Activated T-cell treated with anti-CD3 and anti-CD28 coated beads for 48 hours (primary cell): ENCODE results near the gene PCBP3.

Experiments used
- DNase-seq: peaks from one replicate; pipeline ENCODE4 v3.0.0-alpha.2; 2020; ENCODE audit warnings: low read depth

The PCBP3 gene

GRCh38 chr21:45910548-45911221 is 267.2 kb downstream of the PCBP3 start:
- DNase-seq = no peak

DNA sequence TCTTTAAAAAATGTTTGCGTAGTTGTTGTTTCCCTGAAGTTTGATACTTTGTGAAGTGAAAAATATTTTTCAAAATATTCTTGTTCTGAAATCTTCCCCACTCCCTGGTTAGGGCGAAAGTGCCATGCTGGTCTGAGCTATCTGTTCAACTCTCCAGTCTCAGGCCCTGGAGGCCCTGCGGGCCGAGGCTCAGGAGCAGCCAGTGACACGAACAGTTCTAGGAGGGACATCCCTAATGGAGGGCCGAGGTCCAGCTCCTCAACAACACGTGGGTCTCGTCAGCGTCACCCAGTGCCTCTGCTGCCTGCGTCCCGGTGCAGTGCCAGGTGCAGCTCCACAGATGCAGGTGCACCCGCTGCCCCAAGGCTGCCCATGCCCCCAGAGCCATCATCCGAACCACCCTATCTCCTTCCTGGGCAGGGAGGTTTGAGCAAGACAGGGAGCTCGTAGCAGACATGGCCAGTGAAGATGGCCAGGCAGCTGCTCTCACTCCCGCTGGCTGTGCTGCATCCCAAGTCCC is 268.3 kb downstream of the PCBP3 start:
- no peak for DNase-seq

DNA sequence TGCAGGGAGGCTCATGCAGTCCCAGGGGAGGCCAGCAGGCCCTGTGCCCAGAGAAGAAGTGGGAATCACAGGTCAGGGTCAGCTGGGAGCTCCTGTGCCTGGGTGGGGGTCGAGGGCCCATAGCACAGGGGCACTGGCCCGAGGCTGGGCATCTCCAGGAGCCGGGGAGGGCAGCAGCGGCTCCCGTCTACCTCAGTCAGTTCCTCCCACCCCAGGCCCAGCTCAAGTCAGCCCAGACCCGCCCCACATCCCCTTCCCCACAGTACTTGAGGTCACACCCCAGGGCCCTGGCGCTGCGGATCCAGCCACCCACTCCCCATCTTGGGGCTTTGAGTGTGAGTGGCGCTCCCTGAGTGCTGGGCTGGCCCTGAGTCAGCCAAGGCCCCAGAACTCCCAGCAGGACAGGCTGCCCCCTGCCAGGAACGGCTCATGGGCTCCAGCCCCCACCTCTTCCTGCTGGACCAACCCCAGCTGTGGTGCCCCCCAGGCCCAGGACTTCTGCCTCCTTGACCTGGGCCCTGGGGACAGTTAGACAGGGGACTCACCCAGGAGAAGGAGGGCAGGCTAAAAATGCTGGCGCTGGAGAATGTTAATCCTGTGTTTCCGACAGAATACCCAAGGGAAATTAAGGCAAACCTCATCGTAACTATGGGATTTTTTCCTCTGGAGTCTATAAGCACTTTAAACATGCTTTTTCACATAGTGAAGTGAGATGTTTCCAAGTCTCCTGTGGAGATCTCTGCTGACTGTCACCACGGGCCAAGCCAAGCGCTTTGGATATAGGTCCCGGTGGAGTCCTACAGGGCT is 269.3 kb downstream of the PCBP3 start:
- DNase-seq = no peak

GRCh38 chr21:45913418-45913765 is 269.9 kb downstream of the PCBP3 start:
- no peak for DNase-seq

GRCh38 chr21:45913886-45914285 is 270.4 kb downstream of the PCBP3 start:
- DNase-seq = no peak

DNA sequence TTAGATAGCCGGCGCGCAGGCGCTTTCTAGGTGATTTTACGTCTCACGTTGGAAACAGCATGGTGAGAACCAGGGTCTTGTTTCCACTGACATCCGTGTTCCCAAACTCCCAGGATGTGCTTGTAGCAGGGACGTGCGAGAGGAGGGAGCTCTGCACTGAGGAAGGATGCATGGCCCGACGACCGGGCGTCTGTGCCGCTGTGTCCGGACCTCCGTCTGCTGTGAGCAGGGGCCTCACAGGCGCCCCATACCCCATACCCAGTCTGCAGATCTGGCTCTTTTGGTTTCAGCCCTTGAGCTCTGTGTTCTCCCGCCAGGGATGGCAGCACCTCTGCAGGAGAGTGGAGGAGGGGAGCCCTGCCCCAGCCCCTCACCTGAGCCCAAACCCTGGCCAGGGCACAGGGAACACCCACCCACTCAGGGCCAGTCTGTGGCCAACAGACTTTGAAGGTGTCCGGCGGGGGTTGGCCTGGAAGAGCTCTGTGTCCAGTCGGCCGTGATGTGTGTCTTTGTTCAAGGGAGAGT is 270.9 kb downstream of the PCBP3 start:
- no peak for DNase-seq

DNA sequence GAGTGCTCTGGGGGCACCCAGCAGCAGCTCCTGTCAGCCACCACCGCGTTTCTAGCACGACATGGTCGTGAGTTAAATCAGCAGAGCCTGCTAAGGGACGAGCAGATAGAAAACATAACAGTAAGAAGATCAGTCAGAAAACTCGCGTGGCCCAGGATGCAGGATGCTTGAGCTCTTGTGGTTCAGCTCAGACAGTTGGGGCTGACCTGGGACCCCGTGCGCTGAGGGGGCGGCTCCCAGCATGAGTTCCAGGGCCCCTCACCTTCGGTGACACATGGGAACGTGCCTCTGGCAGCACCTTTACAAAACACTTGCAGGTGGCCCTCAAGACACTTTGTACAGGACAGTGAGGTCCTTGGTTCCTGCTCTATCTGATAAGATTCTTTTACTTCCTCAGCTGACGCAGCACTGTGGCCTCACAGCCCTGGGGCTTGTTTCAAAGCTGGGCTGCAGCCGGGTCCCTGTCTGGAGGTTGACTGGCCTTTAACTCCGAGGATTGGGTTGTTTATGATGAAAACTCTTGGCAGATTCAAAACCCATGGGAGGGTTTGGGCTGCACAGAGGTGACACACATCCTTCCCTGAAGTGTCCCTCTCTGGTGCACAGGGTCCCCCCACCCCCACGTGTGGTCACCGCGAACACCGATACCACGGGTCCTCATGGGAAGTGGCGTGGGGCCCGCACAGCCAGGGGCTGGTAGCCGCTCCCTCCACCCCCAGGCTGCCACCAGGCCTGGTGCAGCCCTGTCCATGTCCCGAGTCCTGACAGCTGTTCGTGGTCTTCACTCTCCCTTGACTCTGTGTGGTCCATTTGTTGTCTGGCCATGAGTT is 272.7 kb downstream of the PCBP3 start:
- DNase-seq = no peak

DNA sequence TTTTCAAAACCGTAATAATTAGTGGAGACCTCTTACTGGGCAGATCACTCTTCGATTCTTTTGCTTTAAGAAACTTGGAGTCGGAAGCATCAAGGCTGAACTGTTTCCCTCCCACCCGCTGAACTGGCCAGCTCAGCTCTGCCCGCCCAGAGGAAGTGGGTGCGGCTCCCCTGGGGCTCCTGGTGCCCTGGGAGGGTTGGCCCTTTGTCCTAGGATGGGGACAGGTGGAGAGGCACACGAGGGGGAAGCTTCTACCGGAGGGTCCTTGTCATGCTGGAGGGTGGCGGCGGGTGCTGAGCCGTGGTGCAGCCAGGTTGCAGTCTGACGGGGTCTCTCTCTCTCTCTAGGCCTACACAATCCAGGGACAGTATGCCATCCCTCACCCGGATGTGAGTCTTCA is 273.7 kb downstream of the PCBP3 start:
- DNase-seq = no peak

- no peak for DNase-seq
These were observed 274.5 kb downstream of the PCBP3 start for GRCh38 chr21:45918011-45918410.

GRCh38 chr21:45918835-45919447 is 275.4 kb downstream of the PCBP3 start:
- DNase-seq = no peak

DNA sequence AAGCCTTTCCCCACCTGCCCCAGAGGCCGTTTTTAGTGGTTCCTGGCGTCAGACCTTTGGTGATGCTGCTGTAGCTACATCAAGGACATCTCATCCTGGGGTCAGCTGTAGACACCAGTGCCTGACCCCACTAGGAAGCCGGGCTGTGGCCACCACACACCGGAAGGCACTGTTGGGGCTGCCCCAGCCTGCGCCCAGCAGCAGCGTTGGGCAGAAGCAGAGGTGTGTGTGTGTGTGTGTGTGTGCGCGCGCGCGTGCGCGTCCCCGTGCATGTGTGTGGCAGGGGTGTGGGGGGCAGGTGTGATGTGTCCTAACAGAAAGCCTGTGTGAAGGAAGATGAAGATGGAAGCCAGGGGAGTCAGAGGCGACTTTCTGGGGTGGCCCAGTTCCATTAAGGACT is 276.1 kb downstream of the PCBP3 start:
- no peak for DNase-seq

DNA sequence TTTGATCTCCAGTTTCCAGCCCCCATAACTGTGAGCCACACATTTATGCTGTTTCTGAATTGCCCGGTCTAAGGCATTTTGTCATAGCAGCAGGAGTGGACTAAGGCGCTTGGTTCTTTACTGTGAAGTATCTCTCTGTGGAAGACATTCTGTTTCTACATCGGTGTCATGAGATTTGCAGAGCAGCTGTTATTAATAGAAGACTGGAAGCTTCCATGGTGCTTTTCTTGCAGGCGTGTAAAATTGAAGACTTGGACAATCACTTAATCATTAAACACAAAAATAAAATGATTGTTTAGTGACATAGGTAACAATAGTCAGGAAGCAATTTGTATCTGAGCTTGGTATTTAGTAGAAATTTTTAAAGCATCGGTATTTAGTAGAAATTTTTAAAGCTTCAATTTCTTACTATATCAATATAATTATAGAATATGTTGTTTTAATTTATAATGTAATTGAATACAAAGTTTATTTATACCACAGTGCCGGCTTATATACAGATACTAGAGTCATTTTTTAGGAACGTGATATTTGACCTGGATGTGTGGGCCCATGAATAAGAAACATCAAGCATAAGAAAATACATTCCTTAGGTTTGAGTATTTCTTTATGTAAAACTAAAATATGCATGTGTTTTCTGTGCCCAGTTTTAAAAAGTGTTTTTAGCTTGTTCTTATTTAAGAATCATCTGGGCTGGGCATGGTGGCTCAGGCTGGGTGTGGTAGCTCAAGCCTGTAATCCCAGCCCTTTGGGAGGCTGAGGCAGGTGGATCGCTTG is 277.5 kb downstream of the PCBP3 start:
- DNase-seq = no peak

DNA sequence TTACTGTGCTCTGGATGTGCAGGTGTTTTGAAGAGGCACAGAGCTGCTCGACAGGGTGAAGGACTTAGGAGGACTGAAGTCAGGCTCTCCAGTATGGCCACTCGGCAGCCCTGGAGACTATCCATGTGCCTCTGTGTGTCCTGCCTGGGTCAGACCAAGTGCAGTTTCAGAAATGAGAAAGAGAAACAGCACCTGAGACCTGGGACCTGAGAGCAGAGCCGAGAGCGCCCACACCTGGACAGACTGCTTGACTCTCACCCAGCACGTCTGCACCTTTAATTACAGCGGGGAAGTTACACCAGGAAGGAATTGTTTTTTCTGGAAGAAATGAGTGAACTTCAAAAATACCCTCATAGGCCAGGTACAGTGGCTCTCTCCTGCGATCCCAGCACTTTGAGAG is 278.4 kb downstream of the PCBP3 start:
- DNase-seq = no peak

GRCh38 chr21:45922648-45923047 is 279.1 kb downstream of the PCBP3 start:
- DNase-seq = no peak

DNA sequence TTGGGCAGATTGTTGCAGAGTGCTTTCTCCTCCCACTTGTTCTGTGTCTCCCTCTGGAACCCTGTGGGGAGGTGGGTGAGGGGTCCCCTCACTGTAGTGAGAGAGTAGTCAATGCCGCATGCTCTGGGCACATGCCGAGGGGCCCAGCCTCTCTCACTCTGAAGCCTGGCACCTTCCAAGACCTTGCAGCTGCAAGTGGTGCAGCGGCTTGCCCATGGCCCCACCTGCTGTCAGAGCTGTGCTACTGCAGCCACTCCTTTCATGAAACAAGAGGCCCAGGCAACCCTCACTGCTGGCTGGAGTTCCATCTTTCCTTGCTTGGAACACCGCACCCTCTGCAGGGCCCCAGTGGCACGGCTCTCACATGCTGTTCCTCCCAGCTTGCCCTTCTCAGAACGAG is 279.6 kb downstream of the PCBP3 start:
- DNase-seq = peak; percentile 51

GRCh38 chr21:45926281-45926680 is 282.8 kb downstream of the PCBP3 start:
- no peak for DNase-seq

DNA sequence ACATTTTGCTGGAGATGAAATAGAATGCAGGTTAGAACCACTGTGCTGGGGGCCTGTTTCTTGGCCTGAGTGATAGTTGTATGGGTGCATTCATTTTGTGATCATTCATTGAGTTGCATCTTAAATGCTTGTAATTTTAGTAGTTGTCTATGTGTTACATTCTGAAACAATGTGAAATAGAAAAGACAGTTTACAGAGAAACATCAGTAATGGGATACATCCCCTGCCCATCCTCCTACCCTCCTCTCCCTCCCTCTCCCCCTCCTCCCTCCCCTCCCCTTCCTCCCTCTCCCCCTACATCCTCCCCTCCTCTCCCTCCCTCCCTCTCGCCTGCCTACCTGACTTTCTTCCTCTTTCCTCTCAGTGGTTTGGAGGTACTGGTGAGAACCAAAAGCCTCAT is 283.5 kb downstream of the PCBP3 start:
- DNase-seq = no peak

DNA sequence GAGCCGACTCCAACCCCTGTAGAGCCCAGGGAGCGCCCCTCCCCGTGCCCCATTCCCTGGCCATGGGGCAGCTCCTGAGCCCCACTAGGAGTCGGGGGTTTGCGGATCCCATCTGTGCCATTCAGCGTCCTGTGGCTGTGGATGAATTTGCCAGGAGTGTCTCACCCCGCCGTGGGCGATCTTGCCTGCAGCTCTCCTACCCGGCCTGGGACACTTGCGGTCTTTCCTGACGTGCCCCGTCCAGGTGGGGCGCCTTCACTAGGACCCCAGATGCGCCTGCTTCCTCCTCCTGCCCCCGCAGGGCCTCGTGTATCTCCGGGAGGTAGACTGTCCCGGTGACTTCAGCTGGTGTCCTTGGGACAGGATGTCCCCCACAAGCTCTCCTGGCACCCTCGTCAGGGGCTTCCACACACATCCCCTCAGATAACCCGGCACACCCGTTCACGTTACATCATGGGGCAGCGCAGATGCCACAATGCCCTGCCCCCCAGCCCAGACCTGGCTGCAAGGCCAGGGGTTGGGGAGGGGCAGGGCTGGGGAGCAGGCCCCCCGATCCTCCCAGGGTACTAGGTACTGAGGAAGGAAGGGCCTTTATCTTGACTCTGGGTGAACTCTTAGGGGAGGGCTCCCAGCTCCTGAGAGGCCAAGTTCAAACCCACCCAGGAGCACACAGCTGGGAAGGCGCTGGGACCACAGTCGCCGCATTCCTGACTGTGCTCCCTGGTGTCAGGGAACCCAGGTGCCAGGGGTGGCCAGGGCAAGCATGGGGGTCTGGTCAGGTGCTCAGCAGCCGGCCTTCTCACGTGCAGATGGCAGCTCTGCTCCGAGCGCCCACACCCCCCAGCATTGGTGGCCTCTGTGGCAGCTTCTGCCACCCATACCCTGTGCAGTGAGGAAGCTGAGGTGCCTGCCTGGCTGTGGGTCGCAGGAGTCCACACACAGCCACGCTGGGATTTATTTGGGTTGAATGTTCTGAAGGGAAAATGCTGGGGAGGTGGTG is 284.6 kb downstream of the PCBP3 start:
- DNase-seq = no peak

- DNase-seq = no peak
These were observed 285.9 kb downstream of the PCBP3 start for GRCh38 chr21:45929449-45929848.

GRCh38 chr21:45930231-45930760 is 286.8 kb downstream of the PCBP3 start:
- DNase-seq = no peak
